GM12891 (cell line): Measurements from ENCODE around the gene MAD1L1.

ENCODE experiments used
- PAX5 ChIP-seq: IDR thresholded peaks from 2 replicates; pipeline ENCODE4 v1.6.1; 2011; ENCODE audit warnings: low read length, moderate library complexity, mild to moderate bottlenecking; ENCODE audit not compliant: insufficient read depth, severe bottlenecking
- POLR2A ChIP-seq: IDR thresholded peaks from 2 replicates; pipeline ENCODE4 v1.6.1; 2011; ENCODE audit warnings: low read depth, low read length, control low read depth
- POLR2AphosphoS5 ChIP-seq: IDR thresholded peaks from 2 replicates; pipeline ENCODE4 v1.6.1; 2011; ENCODE audit warnings: low read depth, low read length, control low read depth
- TAF1 ChIP-seq: IDR thresholded peaks from 2 replicates; pipeline ENCODE4 v1.6.1; 2011; ENCODE audit warnings: low read depth, low read length, control low read depth

GRCh38 chr7:1985936-1986335 is 246.8 kb downstream of the MAD1L1 start:
- TF ChIP-seq POLR2AphosphoS5 (no peak), POLR2A (no peak), PAX5 (no peak), TAF1 (no peak)
